H1 (cell line): ENCODE data around the gene CC2D1A. TPM values are rescaled to one million over a fixed set of nuclear protein-coding genes. Genes with fewer than 3 reads are reported as not detected.

Experiments
- CTCF ChIA-PET: fragments of 300-600 bp; sonication (Branson Sonifier 250); formaldehyde crosslinking; loops from one replicate; lab custom pipeline; 2021; ENCODE audit not compliant: partially characterized antibody; lab: Charles Lee
- POLR2A ChIA-PET: fragments of 300-600 bp; sonication (Branson Sonifier 250); formaldehyde crosslinking; loops from one replicate; lab custom pipeline; 2021; ENCODE audit warnings: inconsistent platforms; ENCODE audit not compliant: partially characterized antibody; lab: Charles Lee
- DNase-seq, 2 experiments: peaks; one replicate each; pipeline versions ENCODE4 v3.0.0 to v3.0.0-alpha.2; 2010 to 2022; ENCODE audit warnings: low spot score in 2 of 2, low read depth in 1 of 2, mixed read lengths in 1 of 2
- FAIRE-seq: peaks from 2 replicates; lab custom pipeline; 2011; peaks lifted over from hg19 to GRCh38; lab: Jason Lieb, UNC
- H2AFZ ChIP-seq: 2 replicates; pipeline ENCODE4 v1.8.1; 2012; ENCODE audit warnings: low read length, inconsistent platforms
- H2AK5ac ChIP-seq: 2 replicates; pipeline ENCODE4 v1.6.1; 2013; ENCODE audit warnings: low read depth, low read length
- H2BK120ac ChIP-seq: replicated peaks from 2 replicates; pipeline ENCODE3; 2013; ENCODE audit warnings: low read depth, low read length, inconsistent platforms
- H2BK12ac ChIP-seq: 2 replicates; pipeline ENCODE4 v1.6.1; 2013; ENCODE audit warnings: low read depth, low read length
- H2BK15ac ChIP-seq: 2 replicates; pipeline ENCODE4 v1.6.1; 2013; ENCODE audit warnings: low read length
- H2BK20ac ChIP-seq: 2 replicates; pipeline ENCODE4 v1.6.1; 2013; ENCODE audit warnings: low read length
- H2BK5ac ChIP-seq: 2 replicates; pipeline ENCODE4 v1.6.1; 2013; ENCODE audit warnings: low read depth, low read length
- H3K14ac ChIP-seq: 2 replicates; pipeline ENCODE4 v1.6.1; 2013; ENCODE audit warnings: inconsistent platforms; ENCODE audit not compliant: insufficient read length
- H3K18ac ChIP-seq: 2 replicates; pipeline ENCODE4 v1.6.1; 2013; ENCODE audit warnings: low read length; ENCODE audit errors: extremely low read depth
- H3K23ac ChIP-seq: 2 replicates; pipeline ENCODE4 v1.6.1; 2013; ENCODE audit warnings: inconsistent platforms; ENCODE audit not compliant: insufficient read length
- H3K23me2 ChIP-seq: 2 replicates; pipeline ENCODE4 v1.6.1; 2013; ENCODE audit warnings: low read depth, low read length
- H3K27ac ChIP-seq: 2 replicates; pipeline ENCODE4 v1.6.1; 2011; ENCODE audit warnings: low read depth, low read length, inconsistent platforms
- H3K27me3 ChIP-seq, 4 experiments: replicated peaks in 1 of 4; 1 replicate in 1 of 4; 2 replicates in 3 of 4; pipeline versions ENCODE4 v1.6.1 to v1.8.1; 2011 to 2013; ENCODE audit warnings: low read length in 3 of 4, mild to moderate bottlenecking in 3 of 4, inconsistent platforms in 2 of 4, mixed read lengths in 2 of 4, moderate library complexity in 1 of 4; ENCODE audit not compliant: control insufficient read depth in 3 of 4, insufficient read depth in 3 of 4; ENCODE audit errors: extremely low read depth in 1 of 4
- H3K36me3 ChIP-seq, 4 experiments: 2 replicates each; pipeline versions ENCODE4 v1.6.1 to v1.8.1; 2011 to 2013; ENCODE audit warnings: mild to moderate bottlenecking in 4 of 4, low read length in 3 of 4, moderate library complexity in 2 of 4, control low read depth in 1 of 4, inconsistent platforms in 1 of 4; ENCODE audit not compliant: insufficient read depth in 4 of 4, control insufficient read depth in 2 of 4
- H3K4ac ChIP-seq: replicated peaks from 2 replicates; pipeline ENCODE3; 2013; ENCODE audit warnings: low read length, low read depth, mixed read lengths, inconsistent platforms; ENCODE audit not compliant: insufficient read length
- H3K4me1 ChIP-seq, 4 experiments: replicated peaks in 1 of 4; 1 replicate in 1 of 4; 2 replicates in 3 of 4; pipeline versions ENCODE4 v1.6.1 to v1.8.1; 2011 to 2013; ENCODE audit warnings: low read length in 3 of 4, inconsistent platforms in 2 of 4, mixed read lengths in 1 of 4; ENCODE audit not compliant: insufficient read depth in 4 of 4, control insufficient read depth in 3 of 4
- H3K4me2 ChIP-seq, 2 experiments: 2 replicates each; pipeline versions ENCODE4 v1.6.1 to v1.8.1; 2011 to 2013; ENCODE audit warnings: low read depth in 2 of 2, low read length in 2 of 2, control low read depth in 1 of 2, inconsistent platforms in 1 of 2, mild to moderate bottlenecking in 1 of 2; ENCODE audit not compliant: insufficient read depth in 1 of 2
- H3K4me3 ChIP-seq, 4 experiments: fragments of 200-600, 300-600 bp in 1 of 4; sonication (generic), shearing (Covaris generic), sonication (Bioruptor Twin) in 1 of 4; 2 replicates each; pipeline versions ENCODE4 v1.5.1 to v1.8.1; 2011 to 2016; ENCODE audit warnings: low read length in 4 of 4, low read depth in 3 of 4, control low read depth in 2 of 4, inconsistent platforms in 2 of 4, mild to moderate bottlenecking in 2 of 4, mixed read lengths in 1 of 4, moderate library complexity in 1 of 4; ENCODE audit not compliant: insufficient read depth in 2 of 4; ENCODE audit errors: extremely low read depth in 1 of 4
- H3K56ac ChIP-seq: replicated peaks from 2 replicates; pipeline ENCODE3; 2013; ENCODE audit warnings: low read depth, mild to moderate bottlenecking, mixed read lengths, low read length, inconsistent platforms; ENCODE audit not compliant: insufficient read length
- H3K79me1 ChIP-seq: 2 replicates; pipeline ENCODE4 v1.6.1; 2013; ENCODE audit warnings: low read depth, low read length, control low read depth
- H3K79me2 ChIP-seq, 2 experiments: 2 replicates each; pipeline versions ENCODE4 v1.6.1 to v1.8.1; 2012 to 2013; ENCODE audit warnings: low read length in 2 of 2, mild to moderate bottlenecking in 2 of 2, inconsistent platforms in 1 of 2; ENCODE audit not compliant: insufficient read depth in 2 of 2, control insufficient read depth in 1 of 2
- H3K9ac ChIP-seq, 4 experiments: replicated peaks in 1 of 4; 1 replicate in 1 of 4; 2 replicates in 3 of 4; pipeline versions ENCODE4 v1.6.1 to v1.8.1; 2011 to 2013; ENCODE audit warnings: low read depth in 3 of 4, low read length in 3 of 4, control low read depth in 2 of 4, mild to moderate bottlenecking in 2 of 4, moderate library complexity in 2 of 4, inconsistent platforms in 1 of 4; ENCODE audit errors: extremely low read depth in 1 of 4
- H3K9me3 ChIP-seq, 2 experiments: 2 replicates each; pipeline versions ENCODE4 v1.6.1 to v1.8.1; 2012 to 2013; ENCODE audit warnings: mild to moderate bottlenecking in 2 of 2, moderate library complexity in 2 of 2, control low read depth in 1 of 2, inconsistent platforms in 1 of 2, low read depth in 1 of 2, low read length in 1 of 2, mixed read lengths in 1 of 2; ENCODE audit not compliant: insufficient read depth in 2 of 2
- H4K20me1 ChIP-seq, 2 experiments: replicated peaks in 1 of 2; 2 replicates each; pipeline versions ENCODE3 to v1.8.1; 2011 to 2013; ENCODE audit warnings: inconsistent platforms in 2 of 2, low read length in 2 of 2, mild to moderate bottlenecking in 1 of 2; ENCODE audit not compliant: insufficient read depth in 2 of 2, control insufficient read depth in 1 of 2
- H4K5ac ChIP-seq: 2 replicates; pipeline ENCODE4 v1.6.1; 2013; ENCODE audit warnings: low read length, low read depth, mixed read lengths, inconsistent platforms; ENCODE audit not compliant: insufficient read length
- H4K8ac ChIP-seq: 2 replicates; pipeline ENCODE4 v1.8.0; 2013; ENCODE audit warnings: mild to moderate bottlenecking, moderate library complexity, low read length, inconsistent platforms; ENCODE audit not compliant: insufficient read depth; ENCODE audit errors: extremely low read depth
- H4K91ac ChIP-seq: replicated peaks from 2 replicates; pipeline ENCODE3; 2013; ENCODE audit warnings: low read length, mixed read lengths, inconsistent platforms; ENCODE audit not compliant: insufficient read length
- GABPA ChIP-seq: IDR thresholded peaks from 2 replicates; pipeline ENCODE4 v1.6.1; 2011; ENCODE audit warnings: mild to moderate bottlenecking, low read length, moderate library complexity, borderline replicate concordance; ENCODE audit not compliant: insufficient read depth
- POU5F1 ChIP-seq: IDR thresholded peaks from 2 replicates; pipeline ENCODE4 v1.6.1; 2011; ENCODE audit warnings: low read depth, mild to moderate bottlenecking, low read length, moderate library complexity
- RAD21 ChIP-seq, 2 experiments: IDR thresholded peaks in 1 of 2; conservative IDR thresholded peaks in 1 of 2; 2 replicates each; pipeline ENCODE4 v1.6.1; 2011; ENCODE audit warnings: low read depth in 2 of 2, low read length in 2 of 2, improper control_type of control experiment in 1 of 2, inconsistent platforms in 1 of 2, mild to moderate bottlenecking in 1 of 2, moderate library complexity in 1 of 2
- RBBP5 ChIP-seq: IDR thresholded peaks from 2 replicates; pipeline ENCODE4 v1.7.1; 2012; ENCODE audit warnings: low read depth, mild to moderate bottlenecking, inconsistent platforms, low read length, moderate library complexity, borderline replicate concordance
- SAP30 ChIP-seq: fragments of 300-600 bp; sonication (generic); IDR thresholded peaks from 2 replicates; pipeline ENCODE4 v1.7.1; 2012; ENCODE audit warnings: low read length, moderate library complexity, mild to moderate bottlenecking, inconsistent platforms; ENCODE audit not compliant: insufficient read depth, insufficient replicate concordance
- SUZ12 ChIP-seq: fragments of 200-600 bp; sonication (generic); IDR thresholded peaks from 2 replicates; pipeline ENCODE4 v1.6.1; 2012; ENCODE audit warnings: mild to moderate bottlenecking, inconsistent platforms, low read length, moderate library complexity, mixed read lengths
- WGBS, 2 experiments: shearing (Covaris generic) in 1 of 2; methylation state at CpG; one replicate each; pipeline versions ENCODE4 v1.1.6 to v1.1.7; 2013 to 2015; ENCODE audit warnings: low lambda C conversion rate in 2 of 2, mixed read lengths in 2 of 2, inconsistent platforms in 1 of 2, low coverage in 1 of 2, missing lambda C conversion rate in 1 of 2; ENCODE audit not compliant: insufficient replicate concordance in 2 of 2, insufficient coverage in 1 of 2, insufficient read length in 1 of 2; ENCODE audit errors: extremely low coverage in 1 of 2, missing lambda C conversion rate in 1 of 2; 5-methylcytosine and 5-hydroxymethylcytosine counted together
- polyA plus RNA-seq, 7 experiments: library from polyadenylated mRNA; depleted of rRNA in 3 of 7; stranded (reverse) in 5 of 7; unstranded in 2 of 7; fragments of >200 nt in 5 of 7; fragments of 200-250 nt in 2 of 7; gene quantifications; 1 replicate in 5 of 7; 2 replicates in 1 of 7; 4 replicates in 1 of 7; pipeline versions ENCODE4 v1.2.1 to v1.2.3, GENCODE V29; 2011 to 2013; ENCODE audit warnings: missing spikeins in 2 of 7, mixed read lengths in 2 of 7
- total RNA-seq: library from RNA; stranded (reverse); fragmentation: NEBNext Ultra II Directional; extraction: Animal tissue kit (Norgen Biotek cat#: 25700); gene quantifications from 2 replicates; pipeline ENCODE4 v1.2.1, GENCODE V29; 2021
- TF ChIP-seq, protein P1 (sequence below): IDR thresholded peaks from 2 replicates; pipeline ENCODE4 v1.6.1; 2011; ENCODE audit warnings: low read depth, mild to moderate bottlenecking, low read length; ENCODE audit not compliant: insufficient read depth
- TF ChIP-seq, protein P2 (sequence below): IDR thresholded peaks from 2 replicates; pipeline ENCODE4 v1.6.1; 2011; ENCODE audit warnings: low read length, improper control_type of control experiment

The CC2D1A gene
- total and polyA plus RNA-seq, 2 of the 8 experiments (the other 6 are each of a cell fraction or from before 2014, with no cell fraction given) = 12.5 to 33.0 TPM

DNA sequence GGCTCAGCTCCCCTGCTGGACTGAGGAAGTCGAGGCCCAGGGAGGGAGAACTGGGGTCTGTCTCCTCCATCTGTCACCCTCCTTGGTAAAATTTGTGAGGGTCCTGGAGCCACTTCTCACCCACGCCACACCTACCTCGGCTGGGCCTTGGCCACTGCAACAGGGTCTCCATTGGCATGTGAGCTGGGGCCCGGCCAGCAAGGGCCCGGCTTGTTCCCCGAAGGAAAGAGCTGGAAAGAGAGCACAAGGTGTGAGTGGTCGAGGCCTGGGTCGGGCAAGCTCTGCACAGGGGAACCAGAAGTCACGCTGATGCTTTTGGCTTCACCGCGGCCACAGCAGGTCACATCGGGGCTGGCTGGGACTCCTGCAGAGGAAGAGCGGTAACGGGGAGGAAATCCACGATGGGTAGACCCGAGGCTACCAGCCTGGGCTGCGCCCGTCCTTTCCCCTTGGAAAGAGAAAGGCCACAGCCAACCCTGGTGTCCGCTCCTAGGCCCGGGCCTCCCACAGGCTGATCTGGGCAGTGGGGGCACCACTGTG, 20.1 kb upstream of the CC2D1A start:
- no peaks in the 10 kb centered on the region for H3K27me3 ChIP-seq
- H2BK120ac ChIP-seq = no peak overlapping the region
- H2BK12ac ChIP-seq = no peak overlapping the region
- FAIRE-seq (no peak), DNase-seq (no peak)
- no peak overlapping the region for H2BK5ac ChIP-seq
- no peak overlapping the region for H2AK5ac ChIP-seq
- H2BK20ac ChIP-seq = no peak overlapping the region
- no peaks in the 10 kb centered on the region for H3K9me3 ChIP-seq
- no peak overlapping the region for H3K14ac ChIP-seq
- no peaks in the 10 kb centered on the region for H3K36me3 ChIP-seq
- H3K23me2 ChIP-seq = no peaks in the 10 kb centered on the region
- no peak overlapping the region for H3K18ac ChIP-seq
- H3K4me3 ChIP-seq = no peak overlapping the region
- no peak overlapping the region for H2BK15ac ChIP-seq
- H3K23ac ChIP-seq = no peak overlapping the region
- no peaks in the 10 kb centered on the region for H3K79me1 ChIP-seq
- no peak overlapping the region for H4K5ac ChIP-seq
- POLR2A ChIA-PET = interaction anchor here (1.2 to 1.5 kb wide), 3 partner anchors 11 to 121 kb away, joined by 3 to 4 read pairs (median 3); partner anchors contain the start of gene RFX1
- H3K27ac ChIP-seq = no peak overlapping the region
- 92% methylated on average over 19 of the region's 20 CpGs; no CpG with 5 or more reads in 1 of the 2 experiments for WGBS, 2 experiments
- peaks cover 6 to 16% (median 9%) of the 10 kb centered on the region in 4 experiments for H3K4me1 ChIP-seq
- H3K4ac ChIP-seq = no peak overlapping the region
- no peak overlapping the region for H3K56ac ChIP-seq
- H3K9ac ChIP-seq = no peak overlapping the region
- CTCF ChIA-PET = interaction anchor here (0.6 to 8.7 kb wide), 12 partner anchors 11 to 190 kb away, joined by 3 to 76 read pairs (median 4); partner anchors contain the start of genes MISP3 and PALM3
- no peaks in the 10 kb centered on the region for H3K79me2 ChIP-seq
- TF ChIP-seq, protein P1, sequence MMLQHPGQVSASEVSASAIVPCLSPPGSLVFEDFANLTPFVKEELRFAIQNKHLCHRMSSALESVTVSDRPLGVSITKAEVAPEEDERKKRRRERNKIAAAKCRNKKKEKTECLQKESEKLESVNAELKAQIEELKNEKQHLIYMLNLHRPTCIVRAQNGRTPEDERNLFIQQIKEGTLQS = no peak
- TF ChIP-seq SUZ12 = no peak
- TF ChIP-seq GABPA = no peak
- TF ChIP-seq POU5F1 = no peak
- no peak for TF ChIP-seq RAD21 (IDR thresholded peaks at IDR 0.05 in 1 of 2, conservative IDR thresholded peaks at IDR 0.05 in 1 of 2; ENCODE audit: low read depth in 2 of 2, low read length in 2 of 2)
- TF ChIP-seq, protein P2, sequence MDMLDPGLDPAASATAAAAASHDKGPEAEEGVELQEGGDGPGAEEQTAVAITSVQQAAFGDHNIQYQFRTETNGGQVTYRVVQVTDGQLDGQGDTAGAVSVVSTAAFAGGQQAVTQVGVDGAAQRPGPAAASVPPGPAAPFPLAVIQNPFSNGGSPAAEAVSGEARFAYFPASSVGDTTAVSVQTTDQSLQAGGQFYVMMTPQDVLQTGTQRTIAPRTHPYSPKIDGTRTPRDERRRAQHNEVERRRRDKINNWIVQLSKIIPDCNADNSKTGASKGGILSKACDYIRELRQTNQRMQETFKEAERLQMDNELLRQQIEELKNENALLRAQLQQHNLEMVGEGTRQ = no peak
- TF ChIP-seq RBBP5 = no peak
- no peak for TF ChIP-seq SAP30
- no peaks in the 10 kb centered on the region for H4K20me1 ChIP-seq
- no peak overlapping the region for H4K91ac ChIP-seq
- H4K8ac ChIP-seq = no peak overlapping the region
- no peak overlapping the region for H2AFZ ChIP-seq
- no peak overlapping the region for H3K4me2 ChIP-seq
